ENCODE measurements around the gene NFIA.
A peak's percentile ranks its signal among the peaks of the same experiment; 100 is the strongest.

The NFIA gene

DNA sequence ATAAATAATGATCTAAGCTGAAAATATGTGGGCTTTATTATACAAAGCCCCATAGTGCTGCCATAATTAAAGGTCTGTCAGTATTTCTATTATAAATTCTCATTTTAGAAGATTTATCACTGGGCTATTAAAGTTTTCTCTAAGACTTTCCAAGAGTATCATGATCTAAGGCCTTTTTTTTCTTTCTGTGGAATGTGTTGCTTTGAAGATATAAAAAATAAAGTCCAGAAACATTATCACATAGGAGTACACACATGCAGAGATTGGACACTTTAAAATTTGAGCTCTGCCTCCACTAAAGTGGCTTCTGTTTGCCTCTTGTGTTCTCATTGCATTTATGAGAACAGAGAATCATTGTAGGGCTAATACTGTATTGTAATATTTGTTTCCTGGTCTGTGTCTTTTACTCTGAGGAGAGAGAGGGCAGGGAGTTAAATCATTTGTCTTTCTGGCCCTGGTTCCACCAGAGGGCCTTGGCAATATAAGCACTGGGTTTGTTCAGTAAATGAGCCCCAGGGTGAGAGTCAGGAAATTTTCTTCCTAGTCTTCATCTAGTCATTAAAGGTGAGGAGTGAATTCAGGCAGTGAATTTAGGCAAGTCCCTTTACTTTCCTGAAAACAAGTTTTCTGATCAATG, 70.2 kb downstream of the NFIA start:
- no peak for DNase-seq (ENCODE audit: low read depth)

- no peak for DNase-seq (ENCODE audit: low read depth)
These were observed 74.5 kb downstream of the NFIA start for GRCh38 chr1:61156576-61157467.

DNA sequence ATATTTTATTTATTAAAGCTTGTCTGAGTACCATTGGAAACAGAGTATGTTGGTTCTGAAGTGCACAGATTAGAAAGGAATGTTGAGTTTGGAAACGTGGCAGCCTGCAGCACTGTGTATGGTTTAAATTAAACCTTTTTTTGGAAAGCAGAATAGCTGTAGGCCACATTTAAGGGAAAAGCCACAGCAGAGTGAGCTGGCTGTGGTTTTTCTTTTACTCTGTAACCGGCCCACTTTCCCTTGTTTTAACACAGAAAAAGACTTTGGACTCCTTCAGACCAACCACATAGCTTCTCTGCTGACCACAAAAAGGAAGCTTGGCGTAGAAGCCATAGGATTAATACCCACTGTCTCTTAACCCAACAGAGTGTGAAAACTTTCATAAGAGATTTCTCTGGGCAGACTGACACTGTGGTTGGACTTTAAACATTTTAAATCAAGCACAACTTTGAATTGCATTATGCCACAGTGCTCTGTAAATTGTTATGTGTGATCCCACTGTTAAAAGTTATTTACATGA, 75.2 kb downstream of the NFIA start:
- peak; percentile 76 for DNase-seq (ENCODE audit: low read depth)

DNA sequence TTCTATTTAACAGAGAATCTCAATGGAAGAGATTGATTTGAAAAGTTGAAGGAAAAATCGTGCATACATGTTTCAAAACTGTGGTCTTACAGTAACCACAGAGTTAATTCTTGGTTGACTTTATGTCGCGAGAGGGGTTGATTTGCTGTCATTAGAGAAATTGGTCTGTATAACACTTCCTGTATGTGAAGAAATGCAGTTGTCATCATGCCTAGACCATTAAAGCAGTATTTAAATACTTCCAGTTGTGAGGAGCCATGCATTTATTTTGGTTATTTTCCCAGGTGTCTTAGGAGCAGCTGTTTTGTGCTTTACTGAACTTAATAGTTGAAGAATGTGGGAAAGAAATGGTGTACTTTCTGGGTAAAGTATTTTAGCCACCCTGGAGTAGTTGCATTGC, 76.2 kb downstream of the NFIA start:
- no peak for DNase-seq (ENCODE audit: low read depth)

DNA sequence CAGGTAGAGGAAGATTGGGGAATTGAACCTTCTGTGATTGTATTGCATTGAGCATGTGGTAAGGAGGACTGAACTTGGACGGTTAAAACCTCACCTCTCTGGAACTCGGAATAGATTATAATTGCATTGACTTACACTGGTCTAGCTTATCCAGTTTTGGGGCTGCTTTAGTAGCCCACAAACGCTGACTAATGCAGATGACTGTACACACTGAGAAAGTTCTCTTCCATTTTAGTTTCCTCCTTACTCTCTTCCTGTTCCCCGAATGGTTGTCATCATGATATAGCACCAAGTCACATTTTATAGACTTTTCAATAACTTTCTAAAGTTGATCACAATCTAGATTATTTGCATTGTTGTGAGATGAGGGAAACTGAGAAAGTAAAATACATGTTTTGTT, 78.2 kb downstream of the NFIA start:
- DNase-seq (ENCODE audit: low read depth), result no peak

DNA sequence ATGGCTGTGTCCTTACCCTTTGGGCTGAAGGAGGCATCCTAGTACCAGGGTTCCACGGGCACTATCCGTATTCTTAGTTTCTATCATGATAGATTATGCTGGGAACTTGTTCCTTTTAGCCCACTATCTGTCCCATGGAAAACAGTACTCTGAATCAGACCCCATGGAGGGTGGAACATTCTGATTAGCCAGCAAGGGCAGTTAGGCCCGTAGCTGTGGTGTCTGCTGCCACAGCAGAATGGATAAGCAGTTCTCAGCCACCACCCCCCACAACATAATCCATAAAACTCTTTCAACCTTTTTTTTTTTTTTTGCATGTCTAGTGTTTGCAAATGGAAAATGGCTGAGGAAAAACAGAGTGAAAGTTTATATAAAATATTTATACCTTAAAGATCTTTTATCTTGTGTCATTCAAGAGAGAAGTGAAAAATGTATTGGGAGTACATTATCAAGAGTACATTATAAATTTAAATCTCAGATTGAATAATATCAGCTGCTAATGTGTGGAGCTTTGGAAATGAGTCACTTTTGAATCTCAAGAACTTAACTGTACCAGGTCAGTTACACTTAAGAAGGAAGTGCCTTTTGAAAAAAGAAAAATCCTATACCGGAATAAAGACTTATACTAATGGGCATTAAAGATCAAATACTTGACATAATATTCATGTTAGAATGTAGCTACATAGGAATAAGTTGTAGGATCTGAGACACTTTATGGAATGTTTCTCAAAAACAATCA, 80.3 kb downstream of the NFIA start:
- no peak for DNase-seq (ENCODE audit: low read depth)

GRCh38 chr1:61163355-61163754, 81.0 kb downstream of the NFIA start:
- no peak for DNase-seq (ENCODE audit: low read depth)

GRCh38 chr1:61165402-61165801, 83.0 kb downstream of the NFIA start:
- DNase-seq (ENCODE audit: low read depth), result no peak

GRCh38 chr1:61167309-61167708, 84.9 kb downstream of the NFIA start:
- DNase-seq (ENCODE audit: low read depth), result no peak

DNA sequence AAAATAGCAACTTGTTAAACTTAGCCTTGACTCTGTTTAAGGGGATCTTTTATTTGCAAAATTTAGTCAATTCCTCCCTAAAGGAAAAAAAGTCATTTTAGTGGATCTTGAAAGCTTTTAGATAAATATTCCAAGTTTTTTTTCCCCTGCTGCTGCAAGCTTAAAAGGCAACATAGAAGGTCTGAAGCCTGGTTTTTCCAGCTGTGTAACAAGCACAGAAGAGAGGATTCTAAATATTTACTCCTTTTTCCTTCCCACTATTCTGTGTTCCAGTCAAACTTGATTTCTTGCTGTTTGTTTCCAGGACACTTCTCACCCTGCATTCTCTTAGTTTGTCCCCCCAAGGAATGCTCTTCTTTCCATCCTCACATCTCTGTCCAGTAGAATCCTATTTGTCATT, 86.7 kb downstream of the NFIA start:
- no peak for DNase-seq (ENCODE audit: low read depth)

DNA sequence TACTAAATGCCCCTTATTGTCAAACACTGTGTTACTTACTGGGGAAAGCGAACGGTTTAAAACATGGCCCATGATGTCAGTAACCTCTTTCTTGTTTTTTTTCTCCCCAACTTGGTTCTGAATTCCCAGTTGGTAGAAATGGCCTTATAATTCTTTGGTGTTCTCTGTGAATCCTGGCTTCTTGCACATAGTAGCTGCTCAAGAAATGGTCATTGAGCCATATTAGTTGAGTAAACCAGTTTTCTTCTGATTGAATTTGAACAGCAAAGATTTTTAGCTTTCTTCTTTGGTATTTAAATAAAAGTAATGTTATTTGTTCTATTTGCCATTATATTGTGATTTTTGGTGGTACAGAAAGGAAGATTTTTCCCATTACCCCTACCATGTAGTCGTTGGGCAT, 87.3 kb downstream of the NFIA start:
- no peak for DNase-seq (ENCODE audit: low read depth)

GRCh38 chr1:61170328-61171238, 88.2 kb downstream of the NFIA start:
- DNase-seq (ENCODE audit: low read depth), result no peak

- DNase-seq (ENCODE audit: low read depth), result no peak
These were observed 89.0 kb downstream of the NFIA start for GRCh38 chr1:61171346-61171745.

- no peak for DNase-seq (ENCODE audit: low read depth)
These were observed 89.6 kb downstream of the NFIA start for GRCh38 chr1:61171974-61172373.

GRCh38 chr1:61173118-61173517, 90.8 kb downstream of the NFIA start:
- DNase-seq (ENCODE audit: low read depth), result no peak

- no peak for DNase-seq (ENCODE audit: low read depth)
These were observed 91.9 kb downstream of the NFIA start for GRCh38 chr1:61174060-61174795.

- no peak for DNase-seq (ENCODE audit: low read depth)
These were observed 93.6 kb downstream of the NFIA start for GRCh38 chr1:61175976-61176375.

- DNase-seq (ENCODE audit: low read depth), result no peak
These were observed 99.0 kb downstream of the NFIA start for GRCh38 chr1:61181067-61182038.

GRCh38 chr1:61182049-61182448, 99.7 kb downstream of the NFIA start:
- DNase-seq (ENCODE audit: low read depth), result peak; percentile 81

- DNase-seq (ENCODE audit: low read depth), result no peak
These were observed 100.1 kb downstream of the NFIA start for GRCh38 chr1:61182480-61182879.
